ENCODE results near the gene SLC38A10. TPM values are rescaled to one million over a fixed set of nuclear protein-coding genes. Genes with fewer than 3 reads are reported as not detected.

Gene SLC38A10
- total RNA-seq, 1 donor from 2014 or later: 102 TPM

DNA sequence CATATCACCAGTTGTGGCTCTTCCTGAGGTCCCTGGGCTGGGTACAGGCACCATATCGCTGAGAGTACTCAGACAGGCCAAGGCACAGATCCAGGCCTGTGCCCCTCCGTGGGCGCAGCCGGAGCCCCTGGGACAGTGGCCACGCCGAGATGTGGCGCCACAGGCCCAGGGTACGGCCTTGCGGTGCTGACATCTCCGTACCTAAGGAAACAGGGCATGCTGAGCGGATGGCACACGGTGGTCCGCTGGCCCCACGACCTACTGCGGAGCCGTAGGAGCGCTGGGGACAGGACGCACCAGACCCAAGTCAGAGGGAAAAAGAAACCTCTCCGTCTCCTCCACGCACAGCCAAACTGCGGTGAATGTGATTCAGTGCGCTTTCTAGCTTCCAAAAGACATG, 29.5 kb downstream of the SLC38A10 start:
- intact Hi-C loops (cut with micrococcal nuclease): no loop called here
- no peaks in the 10 kb centered on the region for H3K4me1 Mint-ChIP-seq (ENCODE audit: low read depth)

GRCh38 chr17:81264640-81265039, 30.5 kb downstream of the SLC38A10 start:
- H3K27me3 Mint-ChIP-seq (ENCODE audit: low read depth): no peaks in the 10 kb centered on the region
- intact Hi-C loops (cut with micrococcal nuclease): no loop called here
- H3K36me3 Mint-ChIP-seq (ENCODE audit: low read depth): peaks cover 59% of the 10 kb centered on the region
- no peak overlapping the region for H3K4me3 Mint-ChIP-seq (ENCODE audit: low read depth)
- no peaks in the 10 kb centered on the region for H3K9me3 Mint-ChIP-seq
- no peaks in the 10 kb centered on the region for H3K4me1 Mint-ChIP-seq (ENCODE audit: low read depth)
- DNase-seq (ENCODE audit: low spot score): no peak
- H3K27ac Mint-ChIP-seq: no peak overlapping the region

More for the DNA sequence above, 29.5 kb downstream of the SLC38A10 start:
- DNase-seq (ENCODE audit: low spot score): no peak
- H3K4me3 Mint-ChIP-seq (ENCODE audit: low read depth): no peak overlapping the region
- no peaks in the 10 kb centered on the region for H3K27me3 Mint-ChIP-seq (ENCODE audit: low read depth)
- peaks cover 62% of the 10 kb centered on the region for H3K36me3 Mint-ChIP-seq (ENCODE audit: low read depth)
- no peaks in the 10 kb centered on the region for H3K9me3 Mint-ChIP-seq
- no peak overlapping the region for H3K27ac Mint-ChIP-seq

- intact Hi-C loops (cut with micrococcal nuclease): no loop called here
- no peak overlapping the region for H3K4me3 Mint-ChIP-seq (ENCODE audit: low read depth)
- no peak overlapping the region for H3K27ac Mint-ChIP-seq
- no peaks in the 10 kb centered on the region for H3K9me3 Mint-ChIP-seq
- no peaks in the 10 kb centered on the region for H3K4me1 Mint-ChIP-seq (ENCODE audit: low read depth)
- peaks cover 51% of the 10 kb centered on the region for H3K36me3 Mint-ChIP-seq (ENCODE audit: low read depth)
- no peak for DNase-seq (ENCODE audit: low spot score)
- no peaks in the 10 kb centered on the region for H3K27me3 Mint-ChIP-seq (ENCODE audit: low read depth)
Measured at GRCh38 chr17:81263371-81264181, 31.5 kb downstream of the SLC38A10 start.

DNA sequence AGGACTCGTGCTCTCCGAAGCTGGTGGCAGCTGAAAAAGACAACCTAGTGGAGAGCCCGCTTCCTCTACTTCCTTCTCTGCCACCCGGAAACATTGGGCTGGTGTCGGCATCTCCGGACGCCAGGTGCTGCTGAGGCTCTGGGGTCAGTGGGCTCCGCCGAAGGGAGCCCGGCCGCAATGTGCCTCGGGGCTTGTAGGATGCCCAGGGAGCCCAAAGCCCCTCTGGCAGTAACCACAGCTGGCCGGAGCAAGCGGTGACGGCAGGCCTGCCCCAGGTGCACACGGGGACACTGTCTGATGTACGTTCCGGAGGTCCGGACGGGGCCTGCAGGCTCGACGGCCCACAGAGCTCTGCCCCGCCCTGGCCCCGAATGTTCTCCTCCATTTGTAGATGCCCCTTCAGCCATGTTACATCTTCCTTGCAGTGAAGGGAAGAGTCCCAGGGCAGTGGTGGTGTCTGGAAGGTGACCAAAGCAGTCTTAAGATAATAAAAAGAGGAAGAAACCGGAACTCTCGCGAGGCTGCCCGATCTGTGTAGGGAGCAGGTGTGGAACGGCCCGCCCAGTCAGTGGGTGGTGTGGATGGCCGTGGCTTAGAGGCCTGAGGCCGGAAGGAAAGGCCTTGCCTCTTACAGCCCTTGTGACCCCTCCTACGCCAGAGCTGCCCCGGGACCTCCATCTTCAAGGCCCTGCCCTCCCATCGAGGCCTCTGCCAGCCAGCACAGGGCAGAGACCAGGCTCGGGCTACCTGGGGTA, 33.3 kb downstream of the SLC38A10 start:
- no peak for DNase-seq (ENCODE audit: low spot score)
- intact Hi-C loops (cut with micrococcal nuclease): no loop called here
- Mint-ChIP-seq H3K9me3 (no peaks in the 10 kb centered on the region), H3K4me3 (ENCODE audit: low read depth) (no peak overlapping the region), H3K4me1 (ENCODE audit: low read depth) (no peaks in the 10 kb centered on the region), H3K27ac (no peak overlapping the region), H3K27me3 (ENCODE audit: low read depth) (no peaks in the 10 kb centered on the region), H3K36me3 (ENCODE audit: low read depth) (peaks cover 41% of the 10 kb centered on the region)

DNA sequence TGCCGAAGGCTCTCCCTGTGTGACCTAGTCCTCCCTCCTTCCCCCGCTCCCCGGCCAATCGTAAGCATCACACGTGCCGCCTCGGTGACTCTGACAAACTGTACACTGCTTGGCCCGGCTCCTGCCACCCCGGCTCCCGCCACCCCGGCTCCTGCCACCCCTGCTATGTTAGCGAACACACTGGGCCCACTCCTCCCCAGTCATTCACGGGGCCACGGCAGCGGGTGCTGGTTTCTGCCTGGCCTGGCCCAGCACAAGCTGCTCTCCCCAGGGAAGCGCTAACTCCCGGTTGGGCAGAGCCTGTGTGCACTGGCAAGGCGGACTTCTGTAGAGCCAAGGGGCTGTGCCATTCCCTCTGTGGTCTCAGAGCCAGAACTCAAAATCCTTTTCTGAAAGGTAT, 34.0 kb downstream of the SLC38A10 start:
- no peak overlapping the region for H3K27ac Mint-ChIP-seq
- DNase-seq (ENCODE audit: low spot score): no peak
- H3K36me3 Mint-ChIP-seq (ENCODE audit: low read depth): peaks cover 39% of the 10 kb centered on the region
- H3K27me3 Mint-ChIP-seq (ENCODE audit: low read depth): no peaks in the 10 kb centered on the region
- H3K4me1 Mint-ChIP-seq (ENCODE audit: low read depth): no peaks in the 10 kb centered on the region
- H3K9me3 Mint-ChIP-seq: no peaks in the 10 kb centered on the region
- intact Hi-C loops (cut with micrococcal nuclease): no loop called here
- no peak overlapping the region for H3K4me3 Mint-ChIP-seq (ENCODE audit: low read depth)

GRCh38 chr17:81260641-81261040, 34.5 kb downstream of the SLC38A10 start:
- no peak overlapping the region for H3K4me3 Mint-ChIP-seq (ENCODE audit: low read depth)
- H3K36me3 Mint-ChIP-seq (ENCODE audit: low read depth): peaks cover 37% of the 10 kb centered on the region
- H3K9me3 Mint-ChIP-seq: no peaks in the 10 kb centered on the region
- no peaks in the 10 kb centered on the region for H3K4me1 Mint-ChIP-seq (ENCODE audit: low read depth)
- intact Hi-C loops (cut with micrococcal nuclease): no loop called here
- no peak for DNase-seq (ENCODE audit: low spot score)
- H3K27me3 Mint-ChIP-seq (ENCODE audit: low read depth): no peaks in the 10 kb centered on the region
- H3K27ac Mint-ChIP-seq: no peak overlapping the region

GRCh38 chr17:81260171-81260570, 34.9 kb downstream of the SLC38A10 start:
- no peak for DNase-seq (ENCODE audit: low spot score)
- Mint-ChIP-seq H3K27ac (no peak overlapping the region), H3K4me1 (ENCODE audit: low read depth) (no peaks in the 10 kb centered on the region), H3K27me3 (ENCODE audit: low read depth) (no peaks in the 10 kb centered on the region), H3K36me3 (ENCODE audit: low read depth) (peaks cover 33% of the 10 kb centered on the region), H3K9me3 (no peaks in the 10 kb centered on the region), H3K4me3 (ENCODE audit: low read depth) (no peak overlapping the region)
- intact Hi-C loops (cut with micrococcal nuclease): no loop called here

DNA sequence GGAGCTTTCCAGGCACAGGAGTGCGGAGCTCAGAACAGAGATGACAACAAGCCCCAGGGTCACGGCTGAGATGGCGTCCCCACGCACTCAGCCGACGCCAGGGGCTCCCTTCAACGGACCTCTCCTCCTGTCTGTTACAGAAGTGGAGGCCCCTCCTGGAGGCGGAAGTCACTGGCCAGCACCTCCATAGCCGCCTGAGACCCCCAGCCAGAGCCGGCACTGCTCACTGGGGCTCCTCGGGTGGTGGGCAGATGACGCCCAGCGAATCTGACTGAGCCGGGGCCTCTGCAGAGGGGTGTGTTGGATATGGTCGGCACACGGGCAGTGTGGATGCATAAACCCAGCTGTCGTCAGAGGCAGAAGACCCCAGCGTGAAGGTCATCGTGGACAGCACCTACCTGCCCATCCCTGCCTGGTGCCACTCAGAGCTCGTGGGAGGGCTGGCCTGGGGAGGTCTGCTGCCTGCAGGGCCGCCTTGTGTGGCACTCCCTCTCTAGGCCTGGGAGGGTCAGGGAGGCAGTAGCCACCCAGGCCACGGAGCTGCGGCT, 36.0 kb downstream of the SLC38A10 start:
- intact Hi-C loops (cut with micrococcal nuclease): no loop called here
- Mint-ChIP-seq H3K4me3 (ENCODE audit: low read depth) (no peak overlapping the region), H3K36me3 (ENCODE audit: low read depth) (peaks cover 22% of the 10 kb centered on the region), H3K27ac (no peak overlapping the region), H3K27me3 (ENCODE audit: low read depth) (no peaks in the 10 kb centered on the region), H3K4me1 (ENCODE audit: low read depth) (no peaks in the 10 kb centered on the region), H3K9me3 (no peaks in the 10 kb centered on the region)
- no peak for DNase-seq (ENCODE audit: low spot score)

DNA sequence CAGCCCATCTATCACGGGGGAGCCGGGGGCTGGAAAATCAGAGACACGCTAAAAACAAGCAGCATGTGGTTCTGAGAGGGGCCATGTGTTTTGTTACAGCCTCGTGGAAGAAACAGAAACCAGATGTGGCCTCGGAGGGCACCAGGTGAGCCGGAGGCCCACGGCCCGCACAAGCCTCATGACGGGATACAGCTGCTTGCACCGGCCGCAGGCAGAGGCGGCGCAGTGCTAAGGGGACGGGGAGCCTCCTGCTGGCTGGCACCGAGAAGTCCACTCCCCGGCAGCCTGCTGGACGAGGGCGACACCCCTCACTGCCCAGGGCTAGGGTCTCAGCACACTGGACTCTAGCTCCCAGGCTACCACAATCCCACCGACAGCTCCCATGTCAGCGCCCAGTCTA, 36.8 kb downstream of the SLC38A10 start:
- intact Hi-C loops (cut with micrococcal nuclease): no loop called here
- H3K4me3 Mint-ChIP-seq (ENCODE audit: low read depth): no peak overlapping the region
- peaks cover 2% of the 10 kb centered on the region for H3K4me1 Mint-ChIP-seq (ENCODE audit: low read depth)
- H3K27me3 Mint-ChIP-seq (ENCODE audit: low read depth): no peaks in the 10 kb centered on the region
- peaks cover 26% of the 10 kb centered on the region for H3K36me3 Mint-ChIP-seq (ENCODE audit: low read depth)
- no peaks in the 10 kb centered on the region for H3K9me3 Mint-ChIP-seq
- no peak overlapping the region for H3K27ac Mint-ChIP-seq
- no peak for DNase-seq (ENCODE audit: low spot score)

DNA sequence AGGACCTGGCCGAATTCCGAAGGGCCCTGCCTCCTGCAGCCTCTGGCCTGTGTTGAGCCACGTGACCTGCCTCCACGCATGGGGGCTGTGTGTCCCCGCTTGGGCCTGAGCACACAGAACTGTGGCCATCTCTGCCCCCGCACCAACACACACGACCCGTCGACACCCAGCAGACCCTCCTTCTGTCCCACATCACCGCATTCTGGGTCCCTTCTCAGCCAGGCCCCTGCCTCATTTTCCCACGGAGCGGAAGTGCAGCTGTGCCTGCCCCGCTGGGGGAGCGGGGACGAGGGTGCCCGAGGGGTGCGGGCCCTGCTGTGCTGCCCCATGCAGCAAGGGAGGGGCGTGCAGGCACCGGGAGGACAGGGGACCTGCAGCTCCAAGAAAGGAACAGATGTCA, 37.6 kb downstream of the SLC38A10 start:
- no peak for DNase-seq (ENCODE audit: low spot score)
- no peaks in the 10 kb centered on the region for H3K9me3 Mint-ChIP-seq
- no peaks in the 10 kb centered on the region for H3K27me3 Mint-ChIP-seq (ENCODE audit: low read depth)
- intact Hi-C loops (cut with micrococcal nuclease): no loop called here
- H3K27ac Mint-ChIP-seq: no peak overlapping the region
- peaks cover 2% of the 10 kb centered on the region for H3K4me1 Mint-ChIP-seq (ENCODE audit: low read depth)
- H3K4me3 Mint-ChIP-seq (ENCODE audit: low read depth): no peak overlapping the region
- H3K36me3 Mint-ChIP-seq (ENCODE audit: low read depth): peaks cover 26% of the 10 kb centered on the region

DNA sequence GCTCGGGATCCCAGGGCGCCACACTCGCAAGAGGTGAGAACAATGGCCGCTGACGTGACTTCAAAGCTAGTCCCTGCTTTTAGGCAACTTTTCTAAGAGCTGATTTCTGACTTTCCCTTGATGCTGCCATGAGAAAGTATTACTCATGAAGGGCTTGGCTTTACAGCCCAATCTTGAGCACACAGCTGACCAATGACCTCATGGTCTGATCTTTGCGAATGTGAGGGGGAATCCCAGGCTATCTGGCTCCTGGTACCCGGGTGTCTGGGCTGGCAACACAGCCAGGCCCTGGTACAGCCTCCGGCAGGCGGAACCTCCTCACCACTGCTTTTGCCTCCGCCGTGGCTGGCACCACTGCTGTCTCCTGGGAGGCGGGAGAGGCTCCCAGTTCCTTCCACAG, 38.5 kb downstream of the SLC38A10 start:
- no peak overlapping the region for H3K27ac Mint-ChIP-seq
- intact Hi-C loops (cut with micrococcal nuclease): no loop called here

GRCh38 chr17:81254955-81255717, 40.0 kb downstream of the SLC38A10 start:
- Mint-ChIP-seq H3K27me3 (ENCODE audit: low read depth) (no peaks in the 10 kb centered on the region), H3K36me3 (ENCODE audit: low read depth) (peaks cover 30% of the 10 kb centered on the region), H3K4me3 (ENCODE audit: low read depth) (no peak overlapping the region), H3K27ac (no peak overlapping the region), H3K4me1 (ENCODE audit: low read depth) (peaks cover 2% of the 10 kb centered on the region), H3K9me3 (no peaks in the 10 kb centered on the region)
- intact Hi-C loops (cut with micrococcal nuclease): loop anchor here (5.0 kb wide), 1 partner anchor 297 kb away; the partner anchor contains the start of gene FAAP100
- no peak for DNase-seq (ENCODE audit: low spot score)

More for the DNA sequence above, 38.5 kb downstream of the SLC38A10 start:
- peaks cover 27% of the 10 kb centered on the region for H3K36me3 Mint-ChIP-seq (ENCODE audit: low read depth)
- H3K9me3 Mint-ChIP-seq: no peaks in the 10 kb centered on the region
- no peak overlapping the region for H3K4me3 Mint-ChIP-seq (ENCODE audit: low read depth)
- DNase-seq (ENCODE audit: low spot score): no peak
- H3K4me1 Mint-ChIP-seq (ENCODE audit: low read depth): peaks cover 2% of the 10 kb centered on the region
- H3K27me3 Mint-ChIP-seq (ENCODE audit: low read depth): no peaks in the 10 kb centered on the region
